Panc1 (cell line): ENCODE measurements around the gene SDSL. TPM values are rescaled to one million over a fixed set of nuclear protein-coding genes. Genes with fewer than 3 reads are reported as not detected.
A peak's percentile ranks its signal among the peaks of the same experiment; 100 is the strongest.

ENCODE experiments used
- ATAC-seq: fragments of 200-7000 bp; cut with Tn5 transposase; 2 replicates; pipeline ENCODE4 v1.9.1; 2020; ENCODE audit warnings: mild to moderate bottlenecking, moderate library complexity
- BruUV-seq: library from RNA; stranded (reverse); fragments of 400-500 nt; replicated peaks from 2 replicates; lab custom pipeline; 2021; lab: Mats Ljungman, UMichigan
- CTCF ChIA-PET: fragments of 300-600 bp; sonication (Branson Sonifier 250); formaldehyde crosslinking; loops from one replicate; lab custom pipeline; 2022; ENCODE audit warnings: antibody characterized with exemption; lab: Charles Lee
- POLR2A ChIA-PET: fragments of 300-600 bp; sonication (Branson Sonifier 250); formaldehyde crosslinking; loops from one replicate; lab custom pipeline; 2022; ENCODE audit warnings: antibody characterized with exemption; lab: Charles Lee
- DNase-seq: peaks from one replicate; pipeline ENCODE4 v3.0.0-alpha.2; 2010; ENCODE audit warnings: low read depth, low spot score
- H3K27ac ChIP-seq: 2 replicates; pipeline ENCODE4 v1.5.1; 2011; ENCODE audit warnings: mild to moderate bottlenecking, low read length, inconsistent platforms
- H3K27me3 ChIP-seq: fragments of 200-500 bp; sonication (Bioruptor generic); 2 replicates; pipeline ENCODE4 v1.6.0; 2014; ENCODE audit warnings: low read length, inconsistent platforms; ENCODE audit not compliant: control insufficient read depth, insufficient read depth
- H3K36me3 ChIP-seq: fragments of 200-500 bp; sonication (Bioruptor generic); 2 replicates; pipeline ENCODE4 v1.5.1; 2014; ENCODE audit warnings: inconsistent platforms, mild to moderate bottlenecking, low read length, moderate library complexity; ENCODE audit not compliant: control insufficient read depth, insufficient read depth
- H3K4me1 ChIP-seq: 2 replicates; pipeline ENCODE4 v1.5.1; 2011; ENCODE audit warnings: inconsistent platforms, mild to moderate bottlenecking, low read length, moderate library complexity; ENCODE audit not compliant: control insufficient read depth, insufficient read depth
- H3K4me3 ChIP-seq, 2 experiments: 2 replicates each; pipeline ENCODE4 v1.5.1; 2011 to 2012; ENCODE audit warnings: low read depth in 2 of 2, low read length in 2 of 2, mild to moderate bottlenecking in 2 of 2, inconsistent platforms in 1 of 2, moderate library complexity in 1 of 2
- H3K9me3 ChIP-seq: fragments of 200-500 bp; sonication (Bioruptor generic); 2 replicates; pipeline ENCODE4 v1.5.1; 2014; ENCODE audit warnings: low read depth, mild to moderate bottlenecking, inconsistent platforms, low read length, moderate library complexity; ENCODE audit not compliant: control insufficient read depth, insufficient read depth
- POLR2AphosphoS5 ChIP-seq: IDR thresholded peaks from 2 replicates; pipeline ENCODE4 v1.6.1; 2012; ENCODE audit warnings: mild to moderate bottlenecking, low read depth, low read length, moderate library complexity
- REST ChIP-seq, 2 experiments: IDR thresholded peaks; 2 replicates each; pipeline ENCODE4 v1.6.1; 2011 to 2012; ENCODE audit warnings: low read depth in 2 of 2, control low read depth in 1 of 2, low read length in 1 of 2, mild to moderate bottlenecking in 1 of 2, moderate library complexity in 1 of 2; ENCODE audit not compliant: insufficient read depth in 1 of 2
- SIN3A ChIP-seq: IDR thresholded peaks from 2 replicates; pipeline ENCODE4 v1.6.1; 2012; ENCODE audit warnings: low read depth, mild to moderate bottlenecking, low read length, moderate library complexity, borderline replicate concordance; ENCODE audit not compliant: insufficient read depth
- TCF7L2 ChIP-seq: IDR thresholded peaks from 2 replicates; pipeline ENCODE4 v1.6.1; 2011; ENCODE audit warnings: mild to moderate bottlenecking, low read depth, low read length, inconsistent platforms
- in situ Hi-C: cut with HindIII; loops from 2 replicates; pipeline ENCODE4 v1.10.0; 2016; ENCODE audit warnings: low sequenced_read_pairs, low pct_unique_long_range_greater_than_20kb
- intact Hi-C: fragments of 100-400 bp; cut with micrococcal nuclease; formaldehyde crosslinking; loops from one replicate; pipeline ENCODE4 v1.10.0; 2022; ENCODE audit not compliant: unreplicated experiment
- total RNA-seq: library from RNA; stranded (reverse); gene quantifications from one replicate; pipeline ENCODE4 v1.2.1, GENCODE V29; 2021; ENCODE audit not compliant: unreplicated experiment
- TF ChIP-seq, protein P1 (sequence below): fragments of 450-650 bp; IDR thresholded peaks from 2 replicates; pipeline ENCODE4 v1.5.1; 2017; ENCODE audit warnings: mild to moderate bottlenecking

The SDSL gene
- total RNA-seq, 1 experiment from 2014 or later = 5.8 TPM

DNA sequence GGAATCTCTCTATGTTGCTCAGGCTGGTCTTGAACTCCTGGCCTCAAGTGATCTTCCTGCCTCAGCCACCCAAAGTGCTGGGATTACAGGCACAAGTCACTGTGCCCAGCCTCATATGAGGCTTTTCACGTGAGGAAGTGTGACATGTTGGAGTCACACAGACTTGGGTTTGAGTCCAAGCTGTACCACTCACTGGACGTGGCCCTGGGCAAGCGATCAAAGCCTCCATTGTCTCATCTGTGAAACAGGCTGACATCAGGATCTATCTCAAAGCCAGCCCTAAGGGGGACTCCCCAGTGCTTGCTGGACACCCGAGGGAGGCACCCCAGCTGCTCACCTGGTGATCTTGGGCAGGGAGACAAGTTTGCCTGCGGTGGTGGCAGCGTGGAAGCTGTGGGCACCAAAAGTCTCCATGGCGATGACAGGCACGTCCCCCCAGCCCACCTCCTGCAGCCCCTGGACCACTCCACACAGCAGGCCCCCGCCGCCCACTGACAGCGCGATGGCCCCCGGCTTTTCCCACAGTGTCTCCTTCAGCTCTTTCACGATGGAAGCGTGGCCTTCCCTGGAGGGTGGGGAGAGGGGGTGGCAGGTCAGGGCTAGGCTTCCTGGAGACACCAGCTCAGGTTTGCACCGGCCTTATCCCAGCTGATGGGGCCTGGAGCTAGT, 25.2 kb upstream of the SDSL start:
- ChIA-PET CTCF (no interaction called here), POLR2A (interaction anchor here (0.6 kb wide), 1 partner anchor 73 kb away, joined by 13 read pairs; no protein-coding TSS in a partner anchor)
- Histone ChIP-seq H3K27ac (no peak overlapping the region), H3K4me1 (no peaks in the 10 kb centered on the region), H3K9me3 (no peaks in the 10 kb centered on the region), H3K27me3 (no peaks in the 10 kb centered on the region), H3K36me3 (no peaks in the 10 kb centered on the region), H3K4me3 (no peak overlapping the region)
- no peak for TF ChIP-seq POLR2AphosphoS5
- TF ChIP-seq, protein P1, sequence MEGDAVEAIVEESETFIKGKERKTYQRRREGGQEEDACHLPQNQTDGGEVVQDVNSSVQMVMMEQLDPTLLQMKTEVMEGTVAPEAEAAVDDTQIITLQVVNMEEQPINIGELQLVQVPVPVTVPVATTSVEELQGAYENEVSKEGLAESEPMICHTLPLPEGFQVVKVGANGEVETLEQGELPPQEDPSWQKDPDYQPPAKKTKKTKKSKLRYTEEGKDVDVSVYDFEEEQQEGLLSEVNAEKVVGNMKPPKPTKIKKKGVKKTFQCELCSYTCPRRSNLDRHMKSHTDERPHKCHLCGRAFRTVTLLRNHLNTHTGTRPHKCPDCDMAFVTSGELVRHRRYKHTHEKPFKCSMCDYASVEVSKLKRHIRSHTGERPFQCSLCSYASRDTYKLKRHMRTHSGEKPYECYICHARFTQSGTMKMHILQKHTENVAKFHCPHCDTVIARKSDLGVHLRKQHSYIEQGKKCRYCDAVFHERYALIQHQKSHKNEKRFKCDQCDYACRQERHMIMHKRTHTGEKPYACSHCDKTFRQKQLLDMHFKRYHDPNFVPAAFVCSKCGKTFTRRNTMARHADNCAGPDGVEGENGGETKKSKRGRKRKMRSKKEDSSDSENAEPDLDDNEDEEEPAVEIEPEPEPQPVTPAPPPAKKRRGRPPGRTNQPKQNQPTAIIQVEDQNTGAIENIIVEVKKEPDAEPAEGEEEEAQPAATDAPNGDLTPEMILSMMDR = no peak
- no peak for TF ChIP-seq SIN3A
- no peak for TF ChIP-seq TCF7L2
- TF ChIP-seq REST (IDR thresholded peaks at IDR 0.05; ENCODE audit: insufficient read depth in 1 of 2, low read depth in 2 of 2, low read length in 1 of 2) = no peak
- DNase-seq = no peak
- in situ Hi-C loops (no loop called here), intact Hi-C loops (no loop called here)
- ATAC-seq = 0 out of 2 replicates have a peak, but pooled peaks have one; percentile 11
- BruUV-seq = no TSS peak

GRCh38 chr12:113397497-113398197, 24.5 kb upstream of the SDSL start:
- CTCF ChIA-PET = no interaction called here
- in situ Hi-C loops = no loop called here
- TF ChIP-seq SIN3A (no peak), POLR2AphosphoS5 (no peak), REST (IDR thresholded peaks at IDR 0.05; ENCODE audit: insufficient read depth in 1 of 2, low read depth in 2 of 2, low read length in 1 of 2) (no peak), TCF7L2 (no peak)
- TF ChIP-seq, protein P1 = no peak

More at GRCh38 chr12:113397497-113398197, 24.5 kb upstream of the SDSL start:
- DNase-seq (no peak), ATAC-seq (no peak)
- no TSS peak for BruUV-seq
- POLR2A ChIA-PET = interaction anchor here (0.7 kb wide), 1 partner anchor 927 kb away, joined by 7 read pairs; no protein-coding TSS in a partner anchor
- Histone ChIP-seq H3K27me3 (no peaks in the 10 kb centered on the region), H3K36me3 (no peaks in the 10 kb centered on the region), H3K27ac (no peak overlapping the region), H3K4me1 (no peaks in the 10 kb centered on the region), H3K4me3 (no peak overlapping the region), H3K9me3 (no peaks in the 10 kb centered on the region)
- intact Hi-C loops = no loop called here
